Stomach (tissue), 9 donors: ENCODE measurements around the gene CPZ. TPM values are rescaled to one million over a fixed set of nuclear protein-coding genes. Genes with fewer than 3 reads are reported as not detected.

Experiments
- DNase-seq, 2 donors: peaks; one replicate each; pipeline versions ENCODE4 v3.0.0 to v3.0.0-alpha.2; 2013 to 2019
- H3K27ac ChIP-seq, 5 donors: fragments of 200-600 bp in 4 of 5; sonication (generic) in 4 of 5; one replicate each; pipeline ENCODE4 v1.5.1; 2013 to 2019; ENCODE audit warnings: mild to moderate bottlenecking in 1 of 5, moderate library complexity in 1 of 5
- H3K27me3 ChIP-seq, 3 donors: fragments of 200-600 bp; sonication (generic); one replicate each; pipeline ENCODE4 v1.5.1; 2017 to 2019; ENCODE audit warnings: mixed run types in 1 of 3
- H3K36me3 ChIP-seq, 4 donors: fragments of 200-600 bp; sonication (generic); 1 replicate in 3 of 4; 2 replicates in 1 of 4; pipeline ENCODE4 v1.5.1; 2016 to 2019
- H3K4me1 ChIP-seq, 4 donors: fragments of 200-600 bp; sonication (generic); one replicate each; pipeline ENCODE4 v1.5.1; 2016 to 2019
- H3K4me3 ChIP-seq, 4 donors: fragments of 200-600 bp; sonication (generic) in 3 of 4; one replicate each; pipeline ENCODE4 v1.5.1; 2016 to 2019; ENCODE audit warnings: mild to moderate bottlenecking in 1 of 4
- H3K9me3 ChIP-seq, 4 donors: fragments of 200-600 bp; sonication (generic); one replicate each; pipeline ENCODE4 v1.5.1; 2016 to 2019
- CTCF ChIP-seq, 7 experiments: fragments of 450-650 bp in 4 of 7; fragments of 200-600 bp in 3 of 7; sonication (generic) in 3 of 7; IDR thresholded peaks; one replicate each; pipeline ENCODE4 v1.5.1; 2016 to 2019; ENCODE audit warnings: antibody characterized with exemption in 7 of 7, control low read depth in 2 of 7, mild to moderate bottlenecking in 1 of 7
- EP300 ChIP-seq: sonication (generic); formaldehyde crosslinking; IDR thresholded peaks from one replicate; pipeline ENCODE4 v1.6.1; 2017; ENCODE audit warnings: antibody characterized with exemption
- POLR2A ChIP-seq, 4 donors: fragments of 450-650 bp; IDR thresholded peaks; one replicate each; pipeline ENCODE4 v1.6.1; 2016; ENCODE audit warnings: antibody characterized with exemption in 4 of 4, control low read depth in 2 of 4, mild to moderate bottlenecking in 1 of 4, moderate library complexity in 1 of 4
- POLR2AphosphoS5 ChIP-seq, 3 donors: sonication (generic); formaldehyde crosslinking; IDR thresholded peaks; one replicate each; pipeline ENCODE4 v1.6.1; 2016; ENCODE audit warnings: antibody characterized with exemption in 3 of 3
- WGBS, 5 donors: extraction: QIAGEN DNeasy Blood & Tissue Kit in 3 of 5; methylation state at CpG; one replicate each; pipeline versions ENCODE4 v1.1.5 to v1.1.7; 2013 to 2018; 5-methylcytosine and 5-hydroxymethylcytosine counted together
- intact Hi-C: fragments of 100-400 bp; cut with DNase I; formaldehyde crosslinking; loops from one replicate; pipeline ENCODE4 v1.15.1; 2023; ENCODE audit warnings: low total_unique reads
- polyA plus RNA-seq, 3 donors: library from polyadenylated mRNA; stranded (reverse); fragments of 200-250 nt; gene quantifications; one replicate each; pipeline ENCODE4 v1.2.3, GENCODE V29; 2013
- total RNA-seq, 5 donors: library from RNA; depleted of rRNA; stranded (reverse); fragments of >200 nt; gene quantifications; one replicate each; pipeline versions ENCODE4 v1.1.0 to v1.2.3, GENCODE V29; 2014 to 2016
- donor health status: healthy with polysubstance abuse.
- donor health status: Bipolar disorder and iron deficiency.
- donor health status: healthy.

The CPZ gene
- total and polyA plus RNA-seq, 8 donors, result 0.25 to 13.2 (median 3.3) TPM; not detected in 2

DNA sequence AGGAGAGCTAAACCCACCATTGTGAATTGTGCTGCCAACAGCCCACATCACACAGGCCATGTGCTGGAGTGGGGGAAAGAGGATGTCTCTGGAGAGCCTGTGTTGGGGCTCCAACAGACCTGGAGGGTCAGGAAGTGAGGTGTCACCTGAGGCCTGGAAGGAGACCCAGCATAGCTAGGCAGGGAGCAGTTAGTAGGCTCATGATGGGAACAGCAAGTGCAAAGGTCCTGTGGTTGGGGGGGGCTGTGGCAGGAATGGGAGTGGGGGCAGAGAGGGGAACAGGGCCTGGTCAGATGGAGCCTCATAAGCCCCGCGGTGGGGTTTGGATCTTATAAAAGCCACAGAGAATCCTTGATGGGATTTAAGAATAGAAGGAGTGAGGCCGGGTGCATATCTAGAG is 48.3 kb upstream of the CPZ start:
- H3K27ac ChIP-seq, result no peak overlapping the region
- WGBS, 5 donors, result 97 to 100% (median 98%) methylated on average over 3 of the region's 3 CpGs
- H3K4me3 ChIP-seq, result no peak overlapping the region
- peaks cover 0 to 14% (median 3%) of the 10 kb centered on the region in 3 donors for H3K27me3 ChIP-seq
- H3K36me3 ChIP-seq, result no peaks in the 10 kb centered on the region
- H3K4me1 ChIP-seq, result peaks cover 0 to 5% (median 0%) of the 10 kb centered on the region in 4 donors
- DNase-seq, result no peak
- TF ChIP-seq POLR2A (IDR thresholded peaks at IDR 0.05), result no peak
- no peak for TF ChIP-seq POLR2AphosphoS5 (IDR thresholded peaks at IDR 0.05)
- no peak for TF ChIP-seq CTCF (IDR thresholded peaks at IDR 0.05)
- no peak for TF ChIP-seq EP300
- H3K9me3 ChIP-seq, result no peaks in the 10 kb centered on the region
- intact Hi-C loops, result no loop called here

- no peaks in the 10 kb centered on the region for H3K9me3 ChIP-seq
- TF ChIP-seq POLR2A (IDR thresholded peaks at IDR 0.05), result no peak
- intact Hi-C loops, result loop anchor here (5.0 kb wide), 1 partner anchor 73 kb away; no protein-coding TSS in a partner anchor
Measured at GRCh38 chr4:8544741-8545438, 47.7 kb upstream of the CPZ start.

GRCh38 chr4:8545439-8545765 is 47.2 kb upstream of the CPZ start:
- no peak overlapping the region for H3K27ac ChIP-seq
- WGBS, 5 donors, result 45 to 69% (median 51%) methylated on average over 9 of the region's 9 CpGs
- TF ChIP-seq POLR2A (IDR thresholded peaks at IDR 0.05) (no peak), CTCF (IDR thresholded peaks at IDR 0.05) (no peak), POLR2AphosphoS5 (IDR thresholded peaks at IDR 0.05) (no peak), EP300 (no peak)
- no peaks in the 10 kb centered on the region for H3K9me3 ChIP-seq
- intact Hi-C loops, result loop anchor here (5.0 kb wide), 1 partner anchor 73 kb away; no protein-coding TSS in a partner anchor
- H3K27me3 ChIP-seq, result peaks cover 0 to 14% (median 3%) of the 10 kb centered on the region in 3 donors
- no peak overlapping the region for H3K4me3 ChIP-seq
- DNase-seq, result no peak
- peaks cover 0 to 5% (median 0%) of the 10 kb centered on the region in 4 donors for H3K4me1 ChIP-seq
- H3K36me3 ChIP-seq, result no peaks in the 10 kb centered on the region

More at GRCh38 chr4:8544741-8545438, 47.7 kb upstream of the CPZ start:
- H3K27me3 ChIP-seq, result peaks cover 0 to 14% (median 3%) of the 10 kb centered on the region in 3 donors
- no peaks in the 10 kb centered on the region for H3K36me3 ChIP-seq
- WGBS, 5 donors, result 81 to 90% (median 85%) methylated on average over 31 to 32 of the region's 32 CpGs
- DNase-seq, result peak in 1 of 2 donors; percentile 29
- H3K4me3 ChIP-seq, result no peak overlapping the region
- H3K27ac ChIP-seq, result no peak overlapping the region
- peaks cover 0 to 5% (median 0%) of the 10 kb centered on the region in 4 donors for H3K4me1 ChIP-seq

DNA sequence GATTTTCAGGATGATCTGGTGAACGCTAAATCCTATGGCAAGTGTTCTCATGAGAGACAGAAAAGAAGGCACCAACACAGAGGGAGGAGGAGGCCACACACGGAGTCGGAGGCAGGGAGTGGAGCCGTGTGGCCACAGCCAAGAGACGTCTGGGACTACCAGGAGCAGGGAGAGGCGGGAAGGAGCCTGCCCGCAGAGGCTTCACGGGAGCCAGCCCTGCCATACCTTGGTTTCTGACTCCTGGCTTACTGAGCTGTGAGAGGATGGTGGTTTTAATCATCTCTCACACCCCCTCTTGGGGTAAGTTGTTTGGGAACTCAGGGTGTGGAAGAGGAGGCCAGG is 45.8 kb upstream of the CPZ start:
- H3K27ac ChIP-seq, result no peak overlapping the region
- TF ChIP-seq POLR2A (IDR thresholded peaks at IDR 0.05) (no peak), EP300 (no peak), CTCF (IDR thresholded peaks at IDR 0.05) (no peak), POLR2AphosphoS5 (IDR thresholded peaks at IDR 0.05) (no peak)
- WGBS, 5 donors, result 65 to 90% (median 80%) methylated on average over 8 of the region's 8 CpGs
- no peaks in the 10 kb centered on the region for H3K9me3 ChIP-seq
- H3K36me3 ChIP-seq, result no peaks in the 10 kb centered on the region
- DNase-seq, result no peak
- intact Hi-C loops, result loop anchor here (5.0 kb wide), 1 partner anchor 74 kb away; no protein-coding TSS in a partner anchor
- H3K27me3 ChIP-seq, result peaks cover 0 to 14% (median 3%) of the 10 kb centered on the region in 3 donors
- peaks cover 0 to 5% (median 0%) of the 10 kb centered on the region in 4 donors for H3K4me1 ChIP-seq
- no peak overlapping the region for H3K4me3 ChIP-seq
